GM23338 (cell line): Measurements from ENCODE around the gene CACNB2.

Experiments
- CREB1 ChIP-seq: fragments of 250-450 bp; sonication (Bioruptor Pico); IDR thresholded peaks from 2 replicates; pipeline ENCODE4 v1.5.0; 2020; ENCODE audit warnings: low read depth, mild to moderate bottlenecking, moderate library complexity
- CTCF ChIP-seq, 2 experiments: fragments of 200-600 bp in 1 of 2; sonication (generic) in 1 of 2; conservative IDR thresholded peaks; 2 replicates each; pipeline versions ENCODE4 v1.5.1 to v1.6.1; 2016 to 2017; ENCODE audit warnings: antibody characterized with exemption in 2 of 2, low read depth in 2 of 2, mild to moderate bottlenecking in 2 of 2, moderate library complexity in 1 of 2
- ETS1 ChIP-seq: IDR thresholded peaks from 2 replicates; pipeline ENCODE4 v1.6.1; 2016; ENCODE audit warnings: antibody characterized with exemption
- EZH2 ChIP-seq: fragments of 200-600 bp; sonication (generic); IDR thresholded peaks from one replicate; pipeline ENCODE4 v1.8.0; 2017; ENCODE audit warnings: antibody characterized with exemption, mild to moderate bottlenecking, low read depth; ENCODE audit not compliant: unreplicated experiment
- EZH2phosphoT487 ChIP-seq: fragments of 200-600 bp; sonication (generic); IDR thresholded peaks from one replicate; pipeline ENCODE4 v1.8.1; 2018; ENCODE audit warnings: antibody characterized with exemption; ENCODE audit not compliant: unreplicated experiment
- JUNB ChIP-seq: IDR thresholded peaks from one replicate; pipeline ENCODE4 v1.6.1; 2016; ENCODE audit warnings: antibody characterized with exemption; ENCODE audit not compliant: unreplicated experiment
- NANOG ChIP-seq: IDR thresholded peaks from 2 replicates; pipeline ENCODE4 v1.6.1; 2016; ENCODE audit warnings: antibody characterized with exemption, borderline replicate concordance
- POLR2AphosphoS5 ChIP-seq: IDR thresholded peaks from 2 replicates; pipeline ENCODE4 v1.6.1; 2016; ENCODE audit warnings: antibody characterized with exemption, low read depth
- REST ChIP-seq: IDR thresholded peaks from one replicate; pipeline ENCODE4 v1.6.1; 2018; ENCODE audit warnings: antibody characterized with exemption; ENCODE audit not compliant: unreplicated experiment
- STAT1 ChIP-seq: IDR thresholded peaks from one replicate; pipeline ENCODE4 v1.6.1; 2016; ENCODE audit warnings: antibody characterized with exemption; ENCODE audit not compliant: unreplicated experiment
- ZNF114 ChIP-seq: fragments of 250-450 bp; sonication (Bioruptor Pico); IDR thresholded peaks from 2 replicates; pipeline ENCODE4 v1.5.0; 2020; ENCODE audit warnings: mild to moderate bottlenecking, moderate library complexity
- ZNF331 ChIP-seq: fragments of 250-450 bp; sonication (Bioruptor Pico); IDR thresholded peaks from 2 replicates; pipeline ENCODE4 v1.5.0; 2020; ENCODE audit warnings: low read depth, mild to moderate bottlenecking, moderate library complexity
- ZNF462 ChIP-seq: fragments of 250-450 bp; sonication (Bioruptor Pico); IDR thresholded peaks from 2 replicates; pipeline ENCODE4 v1.5.0; 2020; ENCODE audit warnings: mild to moderate bottlenecking, moderate library complexity

GRCh38 chr10:18376650-18377049 lies 236.4 kb downstream of the CACNB2 start:
- TF ChIP-seq CTCF (conservative IDR thresholded peaks at IDR 0.05; ENCODE audit: low read depth in 2 of 2) = no peak
- TF ChIP-seq EZH2phosphoT487 = no peak
- TF ChIP-seq REST = no peak
- no peak for TF ChIP-seq EZH2
- TF ChIP-seq ZNF331 = no peak
- no peak for TF ChIP-seq ETS1
- no peak for TF ChIP-seq POLR2AphosphoS5
- TF ChIP-seq JUNB = no peak
- no peak for TF ChIP-seq ZNF114
- no peak for TF ChIP-seq CREB1
- no peak for TF ChIP-seq NANOG
- TF ChIP-seq STAT1 = no peak
- TF ChIP-seq ZNF462 (CRISPR knock-in tag) = no peak
